HT-29 (cell line): ENCODE data around the gene TBC1D30. TPM values are rescaled to one million over a fixed set of nuclear protein-coding genes. Genes with fewer than 3 reads are reported as not detected.

Source experiments
- DNase-seq: peaks from one replicate; pipeline ENCODE4 v3.0.0-alpha.2; 2015; ENCODE audit warnings: low spot score
- total RNA-seq: library from RNA; depleted of rRNA; stranded (reverse); fragments of >200 nt; shearing (Covaris generic); gene quantifications from 2 replicates; pipeline ENCODE4 v1.2.3, GENCODE V29; 2014

TBC1D30 gene
- total RNA-seq, 1 experiment from 2014 or later = 44.7 TPM

DNA sequence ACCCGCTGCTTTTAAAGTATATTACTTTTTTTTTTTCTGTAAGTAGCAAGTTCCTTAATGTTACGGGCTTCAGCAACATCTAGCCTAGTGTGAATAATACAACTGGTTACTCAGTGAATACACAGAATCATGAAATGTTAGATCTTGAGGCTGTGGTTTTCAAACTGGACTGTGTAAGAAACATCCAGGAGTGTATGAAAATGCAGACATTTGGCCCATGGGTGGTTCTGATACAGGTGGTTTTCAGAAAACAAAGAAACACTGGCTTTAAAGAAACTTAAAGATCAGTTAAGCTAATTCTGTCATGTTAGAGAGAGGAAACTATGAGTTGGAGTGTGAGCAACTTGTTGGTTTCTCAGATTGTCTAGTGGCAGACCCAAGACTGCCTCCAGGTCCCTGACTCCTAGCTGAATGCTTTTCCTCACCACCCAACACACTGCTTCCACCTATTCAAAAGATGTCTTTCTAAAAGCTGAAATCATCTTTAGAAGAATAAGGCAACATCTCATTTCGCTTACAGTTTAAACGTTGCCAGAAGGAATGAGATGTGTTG, 36.1 kb downstream of the TBC1D30 start:
- DNase-seq = no peak

DNA sequence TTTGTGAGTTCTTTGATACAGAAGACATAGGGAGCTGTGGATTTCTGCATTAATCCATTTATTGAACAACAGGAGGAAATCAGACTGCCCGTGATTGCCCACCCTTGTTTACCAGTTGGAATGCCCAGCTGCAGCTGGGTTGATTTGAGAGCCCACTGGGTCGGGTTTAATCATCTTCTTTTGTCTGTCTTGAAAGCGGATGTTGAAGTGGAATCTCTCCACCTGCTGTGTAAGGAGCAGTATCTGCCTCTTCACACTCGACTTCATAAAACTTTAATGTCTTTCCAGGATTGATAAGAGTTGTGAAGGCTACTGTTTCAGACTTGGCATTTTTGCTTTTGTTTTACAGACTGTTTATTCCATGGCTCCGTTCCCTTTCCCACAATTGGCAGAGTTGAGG, 39.9 kb downstream of the TBC1D30 start:
- DNase-seq = no peak

DNA sequence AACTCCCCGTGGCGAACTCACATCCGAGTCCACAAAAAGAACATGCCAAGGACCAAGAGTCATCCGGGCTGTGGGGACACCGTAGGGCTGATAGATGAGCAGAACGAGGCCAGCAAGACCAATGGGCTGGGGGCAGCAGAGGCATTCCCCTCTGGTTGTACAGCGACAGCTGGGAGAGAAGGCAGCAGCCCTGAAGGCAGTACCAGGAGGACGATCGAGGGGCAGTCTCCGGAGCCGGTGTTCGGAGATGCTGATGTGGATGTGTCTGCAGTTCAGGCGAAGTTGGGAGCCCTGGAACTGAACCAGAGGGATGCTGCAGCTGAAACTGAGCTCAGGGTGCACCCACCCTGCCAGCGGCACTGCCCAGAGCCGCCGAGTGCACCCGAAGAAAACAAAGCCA, 50.7 kb downstream of the TBC1D30 start:
- no peak for DNase-seq

DNA sequence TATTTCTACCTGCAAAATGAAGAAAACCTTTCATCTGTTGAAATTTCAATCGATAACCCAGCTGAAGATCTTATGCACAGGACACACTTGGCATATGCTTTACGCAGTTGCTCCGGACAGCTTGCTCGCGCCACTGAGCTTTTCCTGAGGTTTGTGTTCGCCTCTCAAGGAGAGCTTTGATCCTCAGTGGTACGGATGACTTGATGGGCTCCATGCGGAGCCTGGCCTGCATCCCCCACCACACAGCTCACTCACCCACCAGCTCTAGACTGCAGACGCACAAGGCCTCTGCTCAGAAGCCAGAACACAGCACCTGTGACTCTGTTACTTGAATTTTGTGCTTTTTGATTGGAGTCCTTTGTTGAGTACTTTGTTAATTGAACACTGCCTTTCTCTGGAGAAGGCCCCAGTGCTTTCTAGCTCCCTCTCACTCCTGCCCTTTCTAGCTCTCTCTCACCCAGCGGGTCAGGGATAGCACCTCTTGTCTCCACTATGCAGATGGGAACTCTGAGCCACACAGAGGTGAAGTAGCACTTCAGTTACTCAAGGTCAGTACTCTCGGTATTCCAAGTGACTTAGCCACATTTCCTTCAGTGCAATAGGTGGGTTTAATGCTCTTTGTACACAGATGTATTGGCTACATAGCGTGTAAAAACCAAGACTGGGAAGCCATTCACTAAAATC, 52.1 kb downstream of the TBC1D30 start:
- no peak for DNase-seq

DNA sequence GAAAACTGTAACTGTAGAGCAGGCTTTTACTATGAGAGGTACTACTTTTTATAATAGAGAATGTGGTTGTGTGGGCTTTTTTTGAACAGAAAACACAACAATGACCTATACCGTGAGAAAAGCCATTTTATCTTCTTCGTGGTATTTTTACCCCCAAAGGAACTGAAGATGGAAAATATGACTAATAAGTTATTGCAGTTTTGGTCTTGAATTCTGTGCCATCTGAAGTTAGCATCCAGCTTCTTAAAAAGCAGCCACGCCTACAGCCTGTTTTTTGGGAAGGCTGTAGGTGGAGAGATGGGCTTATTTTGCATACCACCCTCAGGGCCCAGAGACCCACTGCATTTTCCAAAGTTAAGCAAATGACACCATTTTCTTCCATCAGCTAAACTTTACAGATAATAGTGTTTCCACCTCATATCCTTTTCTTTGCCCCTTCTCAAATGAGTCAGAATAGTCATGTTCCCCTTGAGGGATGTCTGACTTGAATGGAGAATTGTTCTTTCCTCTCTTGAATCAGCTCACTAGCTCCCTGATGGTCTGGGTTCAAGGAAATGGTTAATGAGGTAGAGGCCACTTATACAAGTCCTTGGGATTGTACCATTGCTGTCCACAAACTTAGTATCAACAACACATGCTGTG, 53.0 kb downstream of the TBC1D30 start:
- no peak for DNase-seq

DNA sequence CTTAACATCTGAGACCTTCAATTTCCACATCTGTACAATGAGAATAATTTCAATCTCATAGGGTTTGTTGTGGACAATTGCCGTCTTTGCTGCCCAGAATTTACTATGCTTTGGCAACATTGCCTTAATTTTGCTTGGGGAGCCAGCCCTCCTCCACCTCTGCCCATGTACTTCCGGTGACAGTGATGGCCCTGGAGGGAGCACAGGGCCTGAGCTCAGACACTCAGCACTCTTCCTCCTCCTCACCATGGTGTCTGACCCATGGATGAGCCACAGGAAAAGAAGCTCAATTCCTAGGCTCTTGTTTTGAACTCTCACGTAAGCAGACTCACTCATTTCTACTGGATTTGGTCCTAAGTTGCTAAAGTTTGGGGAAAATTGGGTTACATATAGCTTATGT, 58.2 kb downstream of the TBC1D30 start:
- no peak for DNase-seq

DNA sequence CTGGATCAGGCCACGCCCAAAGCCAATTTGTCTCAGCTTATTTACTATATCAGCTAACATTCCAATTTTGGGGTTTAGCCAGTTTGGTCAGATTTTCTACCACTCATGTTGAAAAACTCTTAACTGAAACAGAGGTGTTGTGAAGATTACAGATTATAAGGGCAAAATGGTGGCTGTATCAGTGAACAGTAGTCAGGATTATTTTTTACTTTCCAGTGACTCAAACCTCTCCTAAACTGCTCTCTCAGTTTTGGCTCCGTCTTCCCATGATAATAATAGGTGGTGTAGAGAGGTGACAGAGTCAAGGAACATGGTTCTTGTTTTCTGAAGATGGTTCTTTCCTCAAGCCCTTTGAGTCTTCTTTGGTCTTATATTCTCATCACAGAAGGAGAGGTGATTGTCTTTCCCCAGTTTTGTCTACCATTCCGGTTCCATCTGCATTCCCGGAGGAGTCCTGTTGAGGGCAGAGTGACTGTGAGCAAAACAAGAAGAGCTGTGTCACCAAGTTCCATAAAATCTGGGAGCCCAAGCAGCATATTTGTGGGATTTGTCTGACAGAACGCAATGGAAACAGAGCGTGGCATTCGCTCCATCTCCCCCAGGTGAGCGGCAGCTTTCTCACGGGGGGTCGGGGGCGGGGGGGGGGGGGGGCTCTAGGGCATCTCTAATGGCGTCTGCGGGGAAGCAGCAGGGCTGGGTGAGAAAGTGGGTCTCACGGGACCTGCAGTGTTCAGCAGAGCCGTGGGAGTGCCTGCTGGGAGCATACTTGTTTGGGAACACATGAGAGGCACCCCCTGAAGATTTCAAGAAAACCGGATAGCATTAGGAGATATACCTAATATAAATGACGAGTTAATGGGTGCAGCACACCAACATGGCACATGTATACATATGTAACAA, 59.1 kb downstream of the TBC1D30 start:
- DNase-seq = no peak

DNA sequence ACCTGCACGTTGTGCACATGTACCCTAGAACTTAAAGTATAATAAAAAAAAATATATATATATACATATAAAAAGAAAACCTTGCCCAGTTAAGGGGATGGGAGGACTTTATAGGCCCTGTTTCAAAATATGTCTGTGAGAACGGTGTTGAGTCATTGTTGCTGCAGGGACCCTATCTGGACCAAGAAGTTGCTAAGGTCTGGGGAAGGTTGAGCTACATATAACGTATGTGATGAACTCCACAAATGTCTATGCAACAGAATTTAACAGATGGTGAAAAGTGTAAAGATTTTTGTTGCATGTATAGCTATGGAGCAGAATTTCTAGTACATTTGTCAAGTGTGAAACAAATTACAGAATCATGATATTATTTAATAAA, 59.7 kb downstream of the TBC1D30 start:
- DNase-seq = no peak

DNA sequence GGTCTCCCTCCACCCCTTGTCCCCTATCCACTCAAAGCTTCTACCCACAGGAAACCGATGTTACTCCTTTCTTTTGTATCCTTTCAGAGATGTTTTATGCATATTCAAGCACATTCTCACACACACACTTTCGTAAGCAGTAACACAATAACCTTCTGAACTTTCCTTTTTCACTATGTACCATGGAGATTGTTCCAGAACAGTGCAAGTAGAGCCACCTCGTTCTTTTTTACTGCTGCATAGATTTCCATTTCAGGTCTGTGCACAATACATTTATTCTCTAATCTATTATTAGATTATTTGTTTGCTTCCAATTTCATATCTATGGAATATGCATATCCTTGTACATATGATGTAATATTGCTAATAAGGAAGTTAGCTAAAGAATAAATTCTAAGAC, 60.3 kb downstream of the TBC1D30 start:
- DNase-seq = no peak

DNA sequence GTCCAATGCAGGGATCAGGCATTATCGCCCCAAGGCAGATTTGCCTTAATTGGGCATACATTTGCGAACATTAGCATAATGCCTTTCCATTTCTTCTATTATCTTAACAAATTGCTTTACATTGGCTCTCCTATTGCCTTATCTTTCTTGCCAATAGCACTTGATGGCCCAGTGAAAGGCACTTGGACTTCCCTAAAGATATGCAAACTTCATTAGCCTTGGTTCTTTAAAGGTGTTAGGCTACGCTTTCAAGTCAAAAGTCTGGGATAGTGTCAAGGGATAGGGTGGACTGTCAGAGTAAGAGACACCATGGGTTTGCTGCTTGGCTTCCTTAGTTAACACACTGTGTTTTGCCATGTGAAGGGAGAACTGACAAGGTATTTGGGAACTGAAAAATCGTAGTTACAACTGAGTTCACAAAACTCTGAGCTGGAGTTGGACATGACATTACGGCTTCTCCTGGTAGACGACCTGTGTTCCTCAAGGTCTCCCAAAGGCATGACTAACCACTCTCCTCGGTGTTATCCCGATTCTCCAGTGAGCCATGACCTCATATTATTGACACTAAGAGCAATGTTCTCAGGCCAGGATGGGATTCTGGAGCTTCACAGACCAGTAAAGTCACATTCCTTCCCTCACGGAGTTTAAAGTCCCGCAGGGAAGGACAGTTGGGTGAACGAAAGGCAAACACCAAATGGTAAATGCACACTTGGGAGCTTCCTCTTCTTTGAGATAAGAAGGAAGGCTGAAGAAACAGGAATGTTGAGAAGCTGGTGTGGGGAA, 65.2 kb downstream of the TBC1D30 start:
- DNase-seq = peak; percentile 65

DNA sequence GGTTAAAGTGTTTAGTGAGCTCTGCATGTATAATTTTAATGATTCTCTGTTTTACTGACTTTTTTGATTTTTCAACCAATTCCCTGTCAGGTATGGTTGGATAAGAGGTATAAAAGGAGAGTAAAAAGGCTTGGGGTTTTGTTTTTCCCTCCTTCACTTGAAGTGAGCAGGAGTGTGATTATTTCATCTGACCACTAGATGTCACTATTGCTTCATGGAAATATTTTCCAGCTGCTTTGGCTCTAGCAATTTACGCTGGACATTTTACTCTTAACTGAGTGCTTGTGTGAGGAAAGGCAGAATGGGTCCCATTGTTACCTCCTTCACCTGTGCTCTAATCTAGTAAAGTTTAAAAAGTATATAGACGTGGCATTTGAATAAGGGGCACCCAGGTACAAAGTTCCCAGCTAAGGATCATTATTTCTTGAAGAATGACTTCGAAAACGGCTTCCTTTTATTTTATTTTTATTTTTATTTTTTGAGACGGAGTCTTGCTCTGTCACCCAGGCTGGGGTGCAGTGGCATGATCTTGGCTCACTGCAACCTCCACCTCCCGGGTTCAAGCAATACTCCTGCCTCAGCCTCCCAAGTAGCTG, 66.5 kb downstream of the TBC1D30 start:
- DNase-seq = peak; percentile 85

DNA sequence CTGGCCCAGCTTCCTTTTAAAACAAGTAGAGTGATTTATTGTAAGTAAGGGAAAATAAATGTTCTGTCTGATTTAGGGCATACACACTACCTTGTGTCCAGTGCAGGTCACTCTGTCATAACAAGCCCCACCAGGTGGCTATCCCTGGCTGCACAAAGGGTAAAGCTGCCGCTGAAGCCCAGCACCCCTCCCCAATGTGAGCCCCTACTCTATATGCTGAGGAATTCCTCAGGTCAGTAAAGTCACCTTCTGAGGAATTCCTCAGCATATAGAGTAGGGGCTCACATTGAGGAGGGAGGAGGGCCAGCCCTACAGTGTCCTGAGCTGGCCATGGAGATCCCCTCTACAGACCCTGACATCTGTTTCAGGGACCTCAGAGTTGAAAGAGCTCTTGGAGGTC, 67.2 kb downstream of the TBC1D30 start:
- DNase-seq = no peak

DNA sequence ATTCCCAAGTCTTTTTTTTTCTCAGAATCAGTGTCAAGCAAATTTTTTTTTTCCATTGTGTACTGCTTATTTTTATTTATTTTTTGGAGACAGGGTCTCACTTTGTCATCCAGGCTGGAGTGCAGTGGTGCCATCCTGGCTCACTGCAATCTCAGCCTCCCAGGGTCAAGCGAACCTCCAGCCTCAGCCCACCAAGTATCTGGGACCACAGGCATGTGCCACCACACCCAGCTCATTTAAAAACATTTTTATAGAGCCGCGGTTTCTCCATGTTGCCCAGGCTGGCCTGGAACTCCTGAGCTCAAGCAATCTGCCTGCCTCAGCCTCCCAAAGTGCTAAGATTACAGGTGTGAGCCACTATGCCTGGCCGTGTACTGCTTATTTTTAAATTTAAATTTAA, 68.1 kb downstream of the TBC1D30 start:
- DNase-seq = no peak

DNA sequence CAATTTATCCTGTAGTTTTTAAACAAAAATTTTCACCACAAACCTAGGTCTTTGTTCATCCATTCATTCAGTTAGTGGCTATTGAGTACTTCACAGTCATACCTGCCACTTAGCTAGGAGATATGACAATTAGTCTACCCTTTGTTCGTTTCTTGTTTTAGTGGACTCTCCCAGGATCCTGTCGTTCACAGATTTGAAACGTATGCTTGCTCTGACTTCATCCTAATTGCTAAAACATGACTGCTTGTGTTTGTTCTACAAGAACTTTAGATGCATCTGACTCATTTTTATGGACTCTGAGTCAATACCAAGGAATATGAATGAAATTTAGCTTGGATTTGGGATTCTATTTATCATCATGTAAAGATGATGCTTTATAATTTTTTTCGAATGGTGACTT, 69.5 kb downstream of the TBC1D30 start:
- DNase-seq = no peak

DNA sequence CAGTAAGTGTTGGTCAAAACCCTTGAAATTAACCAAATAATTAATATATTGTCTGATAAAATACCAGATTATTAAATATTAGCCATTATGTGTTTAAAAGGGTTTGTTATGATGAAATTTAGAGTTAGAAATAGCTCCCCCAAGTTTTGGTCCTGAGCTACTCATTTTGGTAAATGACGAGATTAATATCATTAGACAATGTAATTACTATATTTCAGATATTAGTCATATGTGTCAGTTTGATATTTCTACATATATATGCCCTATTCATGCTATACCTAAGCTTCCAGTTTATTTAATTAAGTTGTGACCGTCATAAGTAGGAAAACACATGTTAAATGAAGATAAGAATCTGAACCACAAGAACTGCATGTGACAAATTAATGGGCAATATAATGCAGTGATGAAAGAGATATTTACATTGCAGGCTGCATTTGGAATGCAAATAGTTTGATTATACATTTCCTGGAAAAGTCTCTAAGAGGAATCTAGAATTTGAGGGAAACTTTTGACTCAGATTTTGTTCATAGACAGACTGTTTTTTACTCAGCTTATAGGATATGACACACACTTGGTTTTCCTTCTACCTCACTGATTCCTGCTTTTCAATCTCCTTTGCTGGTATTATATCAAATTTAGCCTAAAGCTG, 70.5 kb downstream of the TBC1D30 start:
- DNase-seq = no peak

DNA sequence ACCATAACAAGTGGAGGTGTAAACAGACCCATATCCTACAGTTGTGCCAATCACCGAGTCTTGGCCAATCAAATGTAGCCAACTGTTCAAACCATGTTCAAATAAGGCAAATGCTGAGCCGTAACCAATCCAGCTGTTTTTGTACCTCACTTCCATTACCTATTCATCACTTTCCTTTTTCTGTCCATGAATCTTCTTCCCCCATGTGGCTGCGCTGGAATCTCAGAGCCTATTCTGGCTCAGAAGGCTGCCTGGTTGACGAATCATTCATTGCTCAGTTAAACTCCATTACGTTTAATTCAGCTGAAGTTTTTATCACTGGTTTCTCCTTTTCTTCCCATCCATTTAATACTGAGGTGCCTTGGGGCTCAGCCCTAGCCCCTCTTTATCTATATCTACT, 71.1 kb downstream of the TBC1D30 start:
- no peak for DNase-seq

DNA sequence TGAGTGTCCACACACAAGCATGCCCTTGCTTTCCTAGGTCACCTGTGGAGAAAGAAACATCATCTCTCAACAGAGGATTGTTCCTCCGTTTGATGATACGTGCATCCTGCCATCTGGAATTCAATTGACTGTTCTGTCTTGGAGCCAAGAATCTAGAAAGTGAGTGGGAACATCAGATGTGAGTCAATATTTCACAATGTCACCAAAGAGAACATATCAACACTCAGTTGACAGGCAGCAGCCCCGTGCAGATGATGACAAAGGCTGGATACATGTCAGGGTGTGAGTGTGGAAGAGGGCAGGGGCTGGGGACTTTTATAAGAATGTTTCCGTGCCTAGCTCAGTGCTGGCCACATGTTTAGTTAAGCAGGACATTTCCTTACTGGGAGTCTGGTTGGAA, 76.1 kb downstream of the TBC1D30 start:
- no peak for DNase-seq

DNA sequence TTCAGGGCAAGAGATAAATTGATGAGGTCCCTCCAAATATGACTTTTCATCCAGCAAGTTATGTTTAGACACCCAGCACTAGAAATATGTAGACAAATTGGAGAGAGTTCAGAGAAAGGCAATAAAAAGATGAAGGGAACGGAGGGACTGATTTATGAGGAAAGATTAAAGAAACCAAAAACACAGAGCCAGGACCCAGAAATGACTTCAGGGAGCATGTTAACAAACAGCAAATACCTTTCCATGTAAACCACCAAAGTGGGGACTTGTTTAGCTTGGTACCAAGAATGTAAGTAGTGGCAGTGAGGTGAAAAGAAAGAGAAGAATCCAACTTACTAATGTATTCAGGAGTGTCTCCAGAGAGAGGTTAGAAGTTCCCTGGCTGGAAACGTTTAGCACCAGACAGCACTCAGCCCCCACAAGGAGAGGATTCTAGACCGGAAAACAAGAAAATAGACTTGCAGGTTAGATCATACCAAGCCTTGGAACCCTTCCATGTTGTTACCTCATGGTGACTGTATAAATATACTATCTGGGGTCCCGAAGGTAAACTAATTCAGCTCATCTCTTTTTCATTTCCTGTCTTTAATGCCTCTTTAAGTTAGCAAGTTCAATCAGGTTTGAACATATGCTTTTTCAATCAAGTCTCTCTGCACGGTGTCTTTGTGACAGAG, 79.2 kb downstream of the TBC1D30 start:
- DNase-seq = no peak

DNA sequence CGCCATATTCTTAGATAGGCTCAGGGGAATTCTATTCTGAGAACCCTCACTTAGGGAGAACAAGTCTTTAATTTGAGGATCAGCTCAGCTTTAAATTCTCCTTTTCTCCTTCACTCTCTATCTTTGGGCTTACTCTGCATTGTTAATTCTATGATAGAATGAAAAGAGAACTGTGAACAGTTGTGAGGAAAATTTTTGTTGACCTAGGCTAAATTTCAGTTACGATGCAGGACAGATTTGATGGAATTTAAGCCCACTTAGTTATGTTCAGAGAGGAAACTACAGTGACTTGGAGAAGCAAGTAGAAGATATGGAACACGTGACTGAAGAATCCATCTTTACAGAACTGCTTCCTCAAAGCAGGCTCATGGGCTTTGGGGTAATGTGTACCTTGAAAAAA, 82.7 kb downstream of the TBC1D30 start:
- DNase-seq = no peak

DNA sequence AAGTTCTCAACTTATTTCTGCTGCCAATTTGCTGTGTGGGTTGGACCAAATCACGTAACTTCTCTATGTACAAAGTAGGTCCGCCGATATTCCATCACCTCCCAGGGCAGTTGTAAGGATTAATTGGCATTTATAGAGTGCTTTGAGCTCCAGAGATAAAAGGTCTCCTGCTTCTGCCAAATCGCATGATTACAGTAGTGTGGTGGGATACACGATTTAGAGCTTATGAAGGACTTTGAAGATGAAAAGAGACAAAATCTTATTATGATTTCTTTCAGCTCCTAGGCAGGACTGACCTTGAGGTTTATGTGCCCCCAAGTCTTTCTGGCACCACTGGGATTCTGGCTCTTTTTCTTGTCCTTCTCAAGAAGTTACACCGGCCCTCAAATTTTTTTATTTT, 84.7 kb downstream of the TBC1D30 start:
- DNase-seq = no peak
